Erythroblast (primary cell): ENCODE measurements around the gene CADPS2.

Source experiments
- GATA1 ChIP-seq: IDR thresholded peaks from 2 replicates; pipeline ENCODE4 v1.6.1; 2011; ENCODE audit warnings: low read depth, mild to moderate bottlenecking, control low read depth, low read length, moderate library complexity
- POLR2A ChIP-seq: IDR thresholded peaks from 2 replicates; pipeline ENCODE4 v1.6.1; 2011; ENCODE audit warnings: mild to moderate bottlenecking, low read length

DNA sequence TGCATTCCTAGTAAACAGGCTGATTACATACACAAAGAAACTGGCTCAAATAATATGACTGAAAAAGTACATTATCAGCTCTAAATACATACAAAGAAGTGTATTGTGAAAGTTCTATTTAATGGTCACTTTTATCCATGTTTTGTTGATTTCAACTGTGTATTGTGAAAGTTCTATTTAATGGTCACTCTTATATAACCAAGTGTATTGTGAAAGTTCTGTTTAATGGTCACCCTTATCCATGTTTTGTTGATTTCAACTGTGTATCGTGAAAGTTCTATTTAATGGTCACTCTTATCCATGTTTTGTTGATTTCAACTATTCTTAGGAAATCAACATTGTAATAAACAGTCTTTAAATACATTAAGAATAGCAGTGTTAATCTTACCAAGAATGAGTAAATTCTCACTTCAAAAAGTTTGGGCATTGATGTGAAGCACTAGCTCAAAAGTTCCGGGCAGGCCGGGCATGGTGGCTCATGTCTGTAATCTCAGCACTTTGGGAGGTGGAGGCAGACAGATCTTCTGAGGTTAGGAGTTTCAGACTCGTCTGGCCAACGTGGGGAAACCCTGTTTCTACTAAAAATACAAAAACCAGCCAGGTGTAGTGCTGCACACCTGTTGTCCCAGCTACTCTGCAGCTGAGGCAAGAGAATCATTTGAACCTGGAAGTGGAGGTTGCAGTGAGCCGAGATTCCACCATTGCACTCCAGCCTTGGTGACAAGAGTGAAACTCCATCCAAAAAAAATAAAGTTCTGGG is 546.9 kb downstream of the CADPS2 start:
- TF ChIP-seq POLR2A (no peak), GATA1 (no peak)
